ENCODE data around the gene PLK1.

PLK1 gene

GRCh38 chr16:23673971-23674614 lies 4.6 kb upstream of the PLK1 start:
- H3K4me3 ChIP-seq (ENCODE audit: low read length in 2 of 2), result no peak overlapping the region
- H2AFZ ChIP-seq (ENCODE audit: low read length), result no peak overlapping the region
- H3K4ac ChIP-seq (ENCODE audit: low read length), result no peak overlapping the region
- H3K79me1 ChIP-seq (ENCODE audit: low read depth, low read length), result peaks cover 4% of the 10 kb centered on the region
- no peak overlapping the region for H2BK12ac ChIP-seq (ENCODE audit: low read length)
- H3K23ac ChIP-seq (ENCODE audit: low read depth, low read length, poor library complexity), result no peak overlapping the region
- H2AK5ac ChIP-seq (ENCODE audit: low read depth, low read length), result no peak overlapping the region
- no peaks in the 10 kb centered on the region for H3K9me3 ChIP-seq (replicated peaks in 1 of 2; ENCODE audit: control insufficient read depth in 2 of 2, insufficient read depth in 1 of 2, low read depth in 1 of 2, low read length in 2 of 2)
- H2BK5ac ChIP-seq (ENCODE audit: low read length), result no peak overlapping the region
- H3K18ac ChIP-seq (ENCODE audit: low read length), result no peak overlapping the region
- H3K4me2 ChIP-seq (ENCODE audit: insufficient read depth, low read length, poor library complexity, severe bottlenecking), result no peak overlapping the region
- no peak overlapping the region for H2BK15ac ChIP-seq (ENCODE audit: low read length)
- no peak overlapping the region for H4K91ac ChIP-seq (ENCODE audit: low read depth, low read length, poor library complexity)
- H2BK120ac ChIP-seq (ENCODE audit: low read depth, low read length), result no peak overlapping the region
- no peak overlapping the region for H4K8ac ChIP-seq (ENCODE audit: low read depth, low read length)
- H3K36me3 ChIP-seq (replicated peaks in 1 of 2; ENCODE audit: control insufficient read depth in 2 of 2, insufficient read depth in 2 of 2, low read length in 2 of 2), result peaks cover 15 to 68% of the 10 kb centered on the region in 2 donors
- H3K9ac ChIP-seq (ENCODE audit: low read depth, low read length, poor library complexity), result no peak overlapping the region
- DNase-seq (ENCODE audit: low spot score), result peak; percentile 27
- H3K27me3 ChIP-seq (ENCODE audit: control insufficient read depth in 3 of 3, insufficient read depth in 3 of 3, low read depth in 1 of 3, low read length in 3 of 3), result no peaks in the 10 kb centered on the region
- H3K14ac ChIP-seq (ENCODE audit: low read length), result no peak overlapping the region
- peak overlapping the region; percentile 1 for H3K27ac ChIP-seq (replicated peaks; ENCODE audit: low read length)
- H3K4me1 ChIP-seq (ENCODE audit: control insufficient read depth in 2 of 2, insufficient read depth in 1 of 2, low read depth in 1 of 2, low read length in 2 of 2), result peaks cover 0 to 5% of the 10 kb centered on the region in 2 donors
- WGBS, 2 donors (ENCODE audit: extremely low coverage in 2 of 2, insufficient read length in 2 of 2, insufficient replicate concordance in 1 of 2), result no CpG with 5 or more reads among the region's 8 CpGs

DNA sequence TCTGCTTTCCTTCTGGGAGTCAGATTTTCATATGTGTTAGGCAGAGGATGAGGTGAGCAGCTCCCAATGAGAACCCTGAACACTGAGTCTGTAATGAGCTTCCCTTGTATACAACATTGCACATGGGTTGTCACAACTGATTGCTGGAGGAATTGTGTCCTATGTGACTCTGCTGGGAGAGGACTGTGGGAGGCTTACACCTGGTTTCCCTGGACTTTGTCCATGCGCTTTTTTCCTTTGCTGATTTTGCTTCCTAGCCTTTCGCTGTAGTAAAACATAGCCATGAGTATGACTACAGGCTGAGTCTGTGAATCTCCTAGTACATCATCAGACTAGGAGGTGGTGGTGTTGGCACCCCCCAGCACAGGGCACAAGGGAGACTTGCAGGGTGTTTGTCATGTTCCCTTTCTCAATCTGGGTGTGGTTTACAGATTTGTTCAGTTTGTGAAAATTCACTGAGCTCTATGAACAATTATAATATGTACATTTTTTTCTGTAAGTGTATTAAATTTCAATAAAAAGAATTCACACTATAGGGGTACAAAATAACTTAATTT lies 1.7 kb upstream of the PLK1 start:
- no peak overlapping the region for H2BK15ac ChIP-seq (ENCODE audit: low read length)
- no peak overlapping the region for H2BK120ac ChIP-seq (ENCODE audit: low read depth, low read length)
- no peak overlapping the region for H2BK12ac ChIP-seq (ENCODE audit: low read length)
- WGBS, 2 donors (ENCODE audit: extremely low coverage in 2 of 2, insufficient read length in 2 of 2, insufficient replicate concordance in 1 of 2), result no CpG with 5 or more reads among the region's 2 CpGs
- H4K8ac ChIP-seq (ENCODE audit: low read depth, low read length), result no peak overlapping the region
- H4K91ac ChIP-seq (ENCODE audit: low read depth, low read length, poor library complexity), result no peak overlapping the region
- H3K36me3 ChIP-seq (replicated peaks in 1 of 2; ENCODE audit: control insufficient read depth in 2 of 2, insufficient read depth in 2 of 2, low read length in 2 of 2), result peaks cover 17 to 63% of the 10 kb centered on the region in 2 donors
- no peak for DNase-seq (ENCODE audit: low spot score)
- no peak overlapping the region for H2AFZ ChIP-seq (ENCODE audit: low read length)
- H3K9me3 ChIP-seq (replicated peaks in 1 of 2; ENCODE audit: control insufficient read depth in 2 of 2, insufficient read depth in 1 of 2, low read depth in 1 of 2, low read length in 2 of 2), result no peaks in the 10 kb centered on the region
- H3K9ac ChIP-seq (ENCODE audit: low read depth, low read length, poor library complexity), result no peak overlapping the region
- no peak overlapping the region for H2BK5ac ChIP-seq (ENCODE audit: low read length)
- H3K27me3 ChIP-seq (ENCODE audit: control insufficient read depth in 3 of 3, insufficient read depth in 3 of 3, low read depth in 1 of 3, low read length in 3 of 3), result no peaks in the 10 kb centered on the region
- peaks cover 8% of the 10 kb centered on the region for H3K79me1 ChIP-seq (ENCODE audit: low read depth, low read length)
- H3K14ac ChIP-seq (ENCODE audit: low read length), result no peak overlapping the region
- no peak overlapping the region for H3K4ac ChIP-seq (ENCODE audit: low read length)
- no peak overlapping the region for H3K27ac ChIP-seq (replicated peaks; ENCODE audit: low read length)
- H2AK5ac ChIP-seq (ENCODE audit: low read depth, low read length), result no peak overlapping the region
- no peak overlapping the region for H3K18ac ChIP-seq (ENCODE audit: low read length)
- H3K4me2 ChIP-seq (ENCODE audit: insufficient read depth, low read length, poor library complexity, severe bottlenecking), result no peak overlapping the region
- H3K4me3 ChIP-seq (ENCODE audit: low read length in 2 of 2), result no peak overlapping the region
- H3K23ac ChIP-seq (ENCODE audit: low read depth, low read length, poor library complexity), result no peak overlapping the region
- peaks cover 14 to 15% of the 10 kb centered on the region in 2 donors for H3K4me1 ChIP-seq (ENCODE audit: control insufficient read depth in 2 of 2, insufficient read depth in 1 of 2, low read depth in 1 of 2, low read length in 2 of 2)

DNA sequence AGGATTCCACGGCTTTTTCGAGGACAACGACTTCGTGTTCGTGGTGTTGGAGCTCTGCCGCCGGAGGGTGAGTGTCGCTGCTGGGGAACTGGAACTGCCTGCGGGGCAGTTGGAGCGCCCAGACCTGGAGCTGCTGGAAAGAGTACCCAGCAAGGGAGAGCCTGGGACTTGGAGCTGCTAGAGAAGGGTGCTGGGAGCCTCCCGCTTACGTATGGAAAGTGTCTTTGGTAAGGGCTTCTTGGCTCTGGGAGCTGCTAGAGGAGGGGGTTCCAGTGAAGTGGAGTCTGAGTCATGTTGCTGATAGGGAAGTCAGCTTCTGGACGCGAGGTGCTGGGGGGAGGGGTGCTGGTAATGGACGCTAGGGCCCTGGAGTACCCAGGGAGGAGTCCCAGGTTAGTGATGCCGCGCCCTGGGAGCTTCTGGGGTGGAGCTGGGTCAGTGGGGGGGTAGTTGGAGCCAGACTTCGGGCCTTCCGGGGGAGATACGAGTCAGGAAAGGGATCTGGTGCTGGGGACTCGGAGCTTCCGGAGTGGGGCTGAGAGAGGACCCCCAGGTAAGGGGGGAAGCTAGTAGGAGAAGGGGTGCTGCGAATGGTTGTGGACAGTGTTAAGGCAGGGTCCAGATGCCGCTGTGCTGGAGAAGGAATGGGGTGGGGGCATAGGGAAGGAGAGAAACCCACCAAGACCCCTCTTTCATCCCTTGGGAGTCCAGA lies 741 bp downstream of the PLK1 start:
- Histone ChIP-seq H3K27me3 (ENCODE audit: control insufficient read depth in 3 of 3, insufficient read depth in 3 of 3, low read depth in 1 of 3, low read length in 3 of 3) (no peaks in the 10 kb centered on the region), H3K4ac (ENCODE audit: low read length) (no peak overlapping the region), H2AK5ac (ENCODE audit: low read depth, low read length) (peak overlapping the region; percentile 44), H3K23ac (ENCODE audit: low read depth, low read length, poor library complexity) (peak overlapping the region; percentile 0), H3K4me3 (ENCODE audit: low read length in 2 of 2) (peak overlapping the region; percentile 94 to 100), H2BK5ac (ENCODE audit: low read length) (no peak overlapping the region), H3K4me2 (ENCODE audit: insufficient read depth, low read length, poor library complexity, severe bottlenecking) (peak overlapping the region; percentile 77), H4K91ac (ENCODE audit: low read depth, low read length, poor library complexity) (no peak overlapping the region), H3K18ac (ENCODE audit: low read length) (peak overlapping the region; percentile 63), H3K79me1 (ENCODE audit: low read depth, low read length) (peaks cover 8% of the 10 kb centered on the region), H4K8ac (ENCODE audit: low read depth, low read length) (no peak overlapping the region), H3K9ac (ENCODE audit: low read depth, low read length, poor library complexity) (peak overlapping the region; percentile 87), H2BK120ac (ENCODE audit: low read depth, low read length) (no peak overlapping the region), H3K9me3 (replicated peaks in 1 of 2; ENCODE audit: control insufficient read depth in 2 of 2, insufficient read depth in 1 of 2, low read depth in 1 of 2, low read length in 2 of 2) (no peaks in the 10 kb centered on the region), H3K14ac (ENCODE audit: low read length) (peak overlapping the region; percentile 10), H2BK12ac (ENCODE audit: low read length) (no peak overlapping the region), H3K27ac (replicated peaks; ENCODE audit: low read length) (no peak overlapping the region), H2AFZ (ENCODE audit: low read length) (peak overlapping the region; percentile 86), H2BK15ac (ENCODE audit: low read length) (no peak overlapping the region), H3K36me3 (replicated peaks in 1 of 2; ENCODE audit: control insufficient read depth in 2 of 2, insufficient read depth in 2 of 2, low read length in 2 of 2) (peaks cover 30 to 66% of the 10 kb centered on the region in 2 donors), H3K4me1 (ENCODE audit: control insufficient read depth in 2 of 2, insufficient read depth in 1 of 2, low read depth in 1 of 2, low read length in 2 of 2) (peaks cover 14% of the 10 kb centered on the region in 2 donors)
- DNase-seq (ENCODE audit: low spot score), result peak; percentile 11
- WGBS, 2 donors (ENCODE audit: extremely low coverage in 2 of 2, insufficient read length in 2 of 2, insufficient replicate concordance in 1 of 2), result no CpG with 5 or more reads among the region's 24 CpGs

GRCh38 chr16:23679986-23680336 lies 1.3 kb downstream of the PLK1 start:
- Histone ChIP-seq H3K27ac (replicated peaks; ENCODE audit: low read length) (no peak overlapping the region), H2BK120ac (ENCODE audit: low read depth, low read length) (no peak overlapping the region), H2AFZ (ENCODE audit: low read length) (no peak overlapping the region), H2AK5ac (ENCODE audit: low read depth, low read length) (no peak overlapping the region), H4K8ac (ENCODE audit: low read depth, low read length) (no peak overlapping the region), H3K9me3 (replicated peaks in 1 of 2; ENCODE audit: control insufficient read depth in 2 of 2, insufficient read depth in 1 of 2, low read depth in 1 of 2, low read length in 2 of 2) (no peaks in the 10 kb centered on the region), H3K9ac (ENCODE audit: low read depth, low read length, poor library complexity) (peak overlapping the region; percentile 87), H2BK12ac (ENCODE audit: low read length) (no peak overlapping the region), H3K23ac (ENCODE audit: low read depth, low read length, poor library complexity) (no peak overlapping the region), H2BK15ac (ENCODE audit: low read length) (no peak overlapping the region), H3K18ac (ENCODE audit: low read length) (no peak overlapping the region), H3K4me1 (ENCODE audit: control insufficient read depth in 2 of 2, insufficient read depth in 1 of 2, low read depth in 1 of 2, low read length in 2 of 2) (peaks cover 14% of the 10 kb centered on the region in 2 donors), H3K4ac (ENCODE audit: low read length) (no peak overlapping the region), H4K91ac (ENCODE audit: low read depth, low read length, poor library complexity) (no peak overlapping the region), H3K27me3 (ENCODE audit: control insufficient read depth in 3 of 3, insufficient read depth in 3 of 3, low read depth in 1 of 3, low read length in 3 of 3) (no peaks in the 10 kb centered on the region), H3K14ac (ENCODE audit: low read length) (no peak overlapping the region), H3K4me2 (ENCODE audit: insufficient read depth, low read length, poor library complexity, severe bottlenecking) (peak overlapping the region; percentile 77), H2BK5ac (ENCODE audit: low read length) (no peak overlapping the region), H3K36me3 (replicated peaks in 1 of 2; ENCODE audit: control insufficient read depth in 2 of 2, insufficient read depth in 2 of 2, low read length in 2 of 2) (peaks cover 30 to 66% of the 10 kb centered on the region in 2 donors), H3K4me3 (ENCODE audit: low read length in 2 of 2) (peak overlapping the region; percentile 94 to 100), H3K79me1 (ENCODE audit: low read depth, low read length) (peaks cover 8% of the 10 kb centered on the region)
- WGBS, 2 donors (ENCODE audit: extremely low coverage in 2 of 2, insufficient read length in 2 of 2, insufficient replicate concordance in 1 of 2), result no CpG with 5 or more reads among the region's 6 CpGs
- DNase-seq (ENCODE audit: low spot score), result no peak
